GM12878 (cell line): ENCODE results near the gene KRTAP4-5. TPM values are rescaled to one million over a fixed set of nuclear protein-coding genes. Genes with fewer than 3 reads are reported as not detected.
"Not testable (repeated sequence)": the region's sequence is repeated elsewhere in the genome, so short reads cannot be mapped to it uniquely, and the experiment has no call there.

Source experiments
- ATAC-seq: fragments of 200-7000 bp; cut with Tn5 transposase; 3 replicates; pipeline ENCODE4 v1.9.1; 2020; ENCODE audit warnings: mild to moderate bottlenecking, moderate library complexity
- BruUV-seq: library from RNA; stranded (reverse); fragments of 400-500 nt; replicated peaks from 2 replicates; lab custom pipeline; 2021; lab: Mats Ljungman, UMichigan
- CTCF ChIA-PET: fragments of 300-600 bp; sonication (Branson Sonifier 250); formaldehyde crosslinking; extraction: SDS; loops from one replicate; lab custom pipeline; 2021; ENCODE audit warnings: inconsistent platforms; lab: Yijun Ruan, JAX
- POLR2A ChIA-PET: fragments of 350-600 bp; formaldehyde crosslinking; extraction: SDS; loops from one replicate; lab custom pipeline; 2021; ENCODE audit warnings: inconsistent platforms; lab: Charles Lee
- RAD21 ChIA-PET: fragments of 300-600 bp; sonication (Branson Sonifier 250); formaldehyde crosslinking; loops from one replicate; lab custom pipeline; 2023; ENCODE audit warnings: antibody characterized with exemption; ENCODE audit not compliant: unreplicated experiment; lab: Charles Lee
- SMC1A ChIA-PET: fragments of 300-600 bp; sonication (Branson Sonifier 250); formaldehyde crosslinking; loops from one replicate; lab custom pipeline; 2023; ENCODE audit not compliant: unreplicated experiment, uncharacterized antibody; lab: Charles Lee
- DNase-seq: peaks from one replicate; pipeline ENCODE4 v3.0.0-alpha.2; 2011; ENCODE audit warnings: low read depth, low spot score
- FAIRE-seq: peaks from 3 replicates; lab custom pipeline; 2011; peaks lifted over from hg19 to GRCh38; lab: Jason Lieb, UNC
- H2AFZ ChIP-seq: 2 replicates; pipeline ENCODE4 v1.6.0; 2011; ENCODE audit warnings: low read depth, low read length, control low read depth; ENCODE audit not compliant: control insufficient read depth
- H3K27ac ChIP-seq: 2 replicates; pipeline ENCODE4 v1.5.1; 2011; ENCODE audit warnings: control low read depth; ENCODE audit not compliant: control insufficient read depth, insufficient read depth
- H3K27me3 ChIP-seq, 2 experiments: replicated peaks in 1 of 2; 2 replicates each; pipeline versions ENCODE4 v1.6.0 to v1.6.1; 2011; ENCODE audit warnings: low read length in 1 of 2; ENCODE audit not compliant: control insufficient read depth in 2 of 2, insufficient read depth in 2 of 2
- H3K36me3 ChIP-seq, 2 experiments: 2 replicates each; pipeline ENCODE4 v1.5.1; 2011; ENCODE audit warnings: low read length in 1 of 2; ENCODE audit not compliant: control insufficient read depth in 2 of 2, insufficient read depth in 2 of 2
- H3K4me1 ChIP-seq: 2 replicates; pipeline ENCODE4 v1.6.1; 2011; ENCODE audit warnings: mild to moderate bottlenecking, low read length, moderate library complexity, mixed read lengths; ENCODE audit not compliant: control insufficient read depth, insufficient read depth
- H3K4me2 ChIP-seq: 2 replicates; pipeline ENCODE4 v1.6.0; 2011; ENCODE audit warnings: control low read depth; ENCODE audit not compliant: control insufficient read depth, insufficient read depth
- H3K4me3 ChIP-seq: fragments of 200-600 bp; sonication (generic); 2 replicates; pipeline ENCODE4 v1.5.1; 2016
- H3K79me2 ChIP-seq: 2 replicates; pipeline ENCODE4 v1.6.0; 2011; ENCODE audit warnings: low read length; ENCODE audit not compliant: control insufficient read depth, insufficient read depth
- H3K9ac ChIP-seq: 2 replicates; pipeline ENCODE4 v1.8.0; 2011; ENCODE audit warnings: low read length, control low read depth, mixed read lengths; ENCODE audit not compliant: control insufficient read depth, insufficient read depth
- H3K9me3 ChIP-seq: replicated peaks from 3 replicates; pipeline ENCODE4 v1.5.1; 2011; ENCODE audit warnings: mild to moderate bottlenecking, low read length; ENCODE audit not compliant: control insufficient read depth, insufficient read depth
- H4K20me1 ChIP-seq: 2 replicates; pipeline ENCODE4 v1.6.0; 2011; ENCODE audit not compliant: control insufficient read depth, insufficient read depth
- ESRRA ChIP-seq: IDR thresholded peaks from 2 replicates; pipeline ENCODE4 v1.6.1; 2012; ENCODE audit warnings: mild to moderate bottlenecking, low read length, improper control_type of control experiment
- SUZ12 ChIP-seq: fragments of 200-600 bp; sonication (generic); IDR thresholded peaks from one replicate; pipeline ENCODE4 v1.6.1; 2018; ENCODE audit warnings: antibody characterized with exemption, mild to moderate bottlenecking; ENCODE audit not compliant: unreplicated experiment
- WGBS: methylation state at CpG from one replicate; pipeline ENCODE4 v1.1.6; 2016; ENCODE audit warnings: low lambda C conversion rate; ENCODE audit not compliant: insufficient replicate concordance, insufficient coverage; ENCODE audit errors: missing lambda C conversion rate; 5-methylcytosine and 5-hydroxymethylcytosine counted together
- in situ Hi-C: fragments of 300-500 bp; cut with MboI; formaldehyde crosslinking; loops from 9 replicates; pipeline ENCODE4 v1.14.3; 2018; ENCODE audit warnings: mixed read lengths
- intact Hi-C: fragments of 100-400 bp; cut with micrococcal nuclease; formaldehyde crosslinking; loops from one replicate; pipeline ENCODE4 v1.14.2; 2022; ENCODE audit not compliant: unreplicated experiment
- polyA plus RNA-seq, 11 experiments: library from polyadenylated mRNA; depleted of rRNA in 4 of 11; unstranded in 6 of 11; stranded (reverse) in 5 of 11; fragments of >200 nt; fragmentation: Nextera tagmentation in 4 of 11; fragmentation: Illumina TruSeq in 1 of 11; extraction: Ambion mirVana in 4 of 11; extraction: Trizol in 1 of 11; gene quantifications; 1 replicate in 1 of 11; 2 replicates in 10 of 11; pipeline versions ENCODE4 v1.2.1 to v1.2.3, GENCODE V29; 2011 to 2016; ENCODE audit warnings: inconsistent platforms in 2 of 11, missing spikeins in 2 of 11, low read depth in 1 of 11
- total RNA-seq, 4 experiments: library from RNA; depleted of rRNA in 3 of 4; stranded (reverse); fragments of >200 nt in 3 of 4; fragmentation: Illumina TruSeq in 1 of 4; extraction: Trizol in 1 of 4; gene quantifications; 2 replicates each; pipeline versions ENCODE4 v1.2.1 to v1.2.3, GENCODE V29; 2013 to 2021
- TF ChIP-seq, protein P1 (sequence below): fragments of 450-650 bp; formaldehyde crosslinking; IDR thresholded peaks from 2 replicates; pipeline ENCODE4 v1.4.0; 2020; ENCODE audit warnings: mild to moderate bottlenecking, moderate library complexity
- TF ChIP-seq, protein P2 (sequence below): fragments of 450-650 bp; IDR thresholded peaks from 2 replicates; pipeline ENCODE4 v1.6.1; 2017; ENCODE audit warnings: mild to moderate bottlenecking, low read depth, inconsistent platforms; ENCODE audit not compliant: poor library complexity, severe bottlenecking
- TF ChIP-seq, protein P3 (sequence below): fragments of 450-650 bp; IDR thresholded peaks from 2 replicates; pipeline ENCODE4 v1.6.1; 2017; ENCODE audit warnings: mild to moderate bottlenecking, moderate library complexity

The KRTAP4-5 gene
- total and polyA plus RNA-seq, 10 of the 15 experiments (the other 5 are each of a cell fraction or from before 2014, with no cell fraction given) = not detected

DNA sequence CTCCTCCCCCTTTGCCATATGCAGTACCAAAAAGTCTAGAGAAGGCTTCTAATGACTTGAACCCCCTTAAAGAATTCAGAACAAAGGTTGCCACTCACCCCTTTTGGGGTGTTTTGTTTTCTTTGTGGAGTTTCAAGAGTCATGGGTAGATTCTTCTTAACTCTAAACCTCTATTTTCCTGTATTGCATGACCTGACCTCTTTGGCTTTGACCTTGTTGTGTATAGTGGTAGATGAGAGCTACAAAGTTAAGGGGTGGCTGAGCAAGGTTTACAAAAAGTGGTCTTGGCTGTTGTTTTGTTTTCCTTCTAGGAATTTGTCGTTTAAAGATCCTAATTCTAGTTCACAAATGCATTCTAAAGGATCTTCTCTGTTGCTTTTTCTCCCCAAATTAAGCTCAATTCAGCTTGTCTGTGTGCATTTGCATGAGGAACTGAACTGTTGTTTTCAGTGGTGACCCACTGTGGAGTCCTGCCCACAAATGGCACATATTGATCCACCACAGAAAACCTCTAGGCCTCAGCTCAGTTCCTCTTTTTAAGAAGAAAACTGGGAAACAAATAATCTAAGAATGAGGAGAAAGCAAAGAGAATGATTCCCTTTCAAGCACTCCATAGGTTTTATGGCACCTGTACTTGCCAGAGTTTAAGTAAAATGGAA, 40.8 kb downstream of the KRTAP4-5 start:
- SMC1A ChIA-PET, H3K4me3 ChIP-seq, ATAC-seq, H2AFZ ChIP-seq, H3K79me2 ChIP-seq, H3K27me3 ChIP-seq, H3K9ac ChIP-seq, H4K20me1 ChIP-seq, in situ Hi-C loops, POLR2A ChIA-PET, FAIRE-seq, H3K4me1 ChIP-seq, intact Hi-C loops, CTCF ChIA-PET, H3K36me3 ChIP-seq, RAD21 ChIA-PET, DNase-seq, BruUV-seq, H3K27ac ChIP-seq, H3K9me3 ChIP-seq: not testable (repeated sequence)
- 0 out of 2 replicates have a peak overlapping the region, but pooled peaks have one; percentile 7 for H3K4me2 ChIP-seq
- WGBS = 0% methylated on average over 1 of the region's 1 CpG

DNA sequence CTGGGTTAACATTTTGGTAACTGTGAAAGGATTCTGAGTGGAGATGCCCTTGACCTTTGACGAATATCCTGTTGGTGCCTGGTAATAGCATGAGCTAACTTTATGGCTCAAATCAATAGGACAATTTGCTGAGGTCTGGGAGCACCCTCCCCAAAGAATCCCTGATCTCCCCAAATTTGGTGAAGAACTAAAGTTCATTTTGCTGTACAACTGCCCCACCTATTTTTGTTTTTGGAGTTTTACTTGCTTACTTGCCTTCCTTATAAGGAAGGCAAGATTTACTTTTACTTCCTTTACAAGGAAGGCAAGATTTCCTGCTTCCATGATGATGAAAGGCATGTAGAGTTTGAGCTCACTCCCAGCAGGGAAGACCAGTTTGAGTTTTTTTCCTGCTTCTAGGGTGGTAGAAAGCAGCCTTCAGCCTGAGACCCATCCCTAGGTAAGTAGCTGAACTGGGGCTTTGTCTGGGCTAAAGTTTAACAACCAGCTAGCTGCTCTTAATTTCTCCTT, 41.6 kb downstream of the KRTAP4-5 start:
- Histone ChIP-seq H2AFZ (no peak overlapping the region), H3K4me1 (no peaks in the 10 kb centered on the region), H4K20me1 (no peaks in the 10 kb centered on the region), H3K9ac (no peak overlapping the region), H3K4me2 (no peak overlapping the region), H3K27me3 (no peaks in the 10 kb centered on the region), H3K79me2 (no peaks in the 10 kb centered on the region), H3K27ac (no peak overlapping the region), H3K4me3 (no peak overlapping the region), H3K9me3 (no peaks in the 10 kb centered on the region), H3K36me3 (no peaks in the 10 kb centered on the region)
- ATAC-seq (no peak), FAIRE-seq (no peak), DNase-seq (no peak)
- WGBS = 0% methylated on average over 1 of the region's 1 CpG
- BruUV-seq = no TSS peak
- ChIA-PET POLR2A (no interaction called here), SMC1A (no interaction called here), RAD21 (no interaction called here), CTCF (no interaction called here)
- intact Hi-C loops (no loop called here), in situ Hi-C loops (no loop called here)
- TF ChIP-seq ESRRA = no peak
- TF ChIP-seq, protein P1, sequence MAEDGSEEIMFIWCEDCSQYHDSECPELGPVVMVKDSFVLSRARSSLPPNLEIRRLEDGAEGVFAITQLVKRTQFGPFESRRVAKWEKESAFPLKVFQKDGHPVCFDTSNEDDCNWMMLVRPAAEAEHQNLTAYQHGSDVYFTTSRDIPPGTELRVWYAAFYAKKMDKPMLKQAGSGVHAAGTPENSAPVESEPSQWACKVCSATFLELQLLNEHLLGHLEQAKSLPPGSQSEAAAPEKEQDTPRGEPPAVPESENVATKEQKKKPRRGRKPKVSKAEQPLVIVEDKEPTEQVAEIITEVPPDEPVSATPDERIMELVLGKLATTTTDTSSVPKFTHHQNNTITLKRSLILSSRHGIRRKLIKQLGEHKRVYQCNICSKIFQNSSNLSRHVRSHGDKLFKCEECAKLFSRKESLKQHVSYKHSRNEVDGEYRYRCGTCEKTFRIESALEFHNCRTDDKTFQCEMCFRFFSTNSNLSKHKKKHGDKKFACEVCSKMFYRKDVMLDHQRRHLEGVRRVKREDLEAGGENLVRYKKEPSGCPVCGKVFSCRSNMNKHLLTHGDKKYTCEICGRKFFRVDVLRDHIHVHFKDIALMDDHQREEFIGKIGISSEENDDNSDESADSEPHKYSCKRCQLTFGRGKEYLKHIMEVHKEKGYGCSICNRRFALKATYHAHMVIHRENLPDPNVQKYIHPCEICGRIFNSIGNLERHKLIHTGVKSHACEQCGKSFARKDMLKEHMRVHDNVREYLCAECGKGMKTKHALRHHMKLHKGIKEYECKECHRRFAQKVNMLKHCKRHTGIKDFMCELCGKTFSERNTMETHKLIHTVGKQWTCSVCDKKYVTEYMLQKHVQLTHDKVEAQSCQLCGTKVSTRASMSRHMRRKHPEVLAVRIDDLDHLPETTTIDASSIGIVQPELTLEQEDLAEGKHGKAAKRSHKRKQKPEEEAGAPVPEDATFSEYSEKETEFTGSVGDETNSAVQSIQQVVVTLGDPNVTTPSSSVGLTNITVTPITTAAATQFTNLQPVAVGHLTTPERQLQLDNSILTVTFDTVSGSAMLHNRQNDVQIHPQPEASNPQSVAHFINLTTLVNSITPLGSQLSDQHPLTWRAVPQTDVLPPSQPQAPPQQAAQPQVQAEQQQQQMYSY (CRISPR knock-in tag) = no peak
- TF ChIP-seq, protein P2, sequence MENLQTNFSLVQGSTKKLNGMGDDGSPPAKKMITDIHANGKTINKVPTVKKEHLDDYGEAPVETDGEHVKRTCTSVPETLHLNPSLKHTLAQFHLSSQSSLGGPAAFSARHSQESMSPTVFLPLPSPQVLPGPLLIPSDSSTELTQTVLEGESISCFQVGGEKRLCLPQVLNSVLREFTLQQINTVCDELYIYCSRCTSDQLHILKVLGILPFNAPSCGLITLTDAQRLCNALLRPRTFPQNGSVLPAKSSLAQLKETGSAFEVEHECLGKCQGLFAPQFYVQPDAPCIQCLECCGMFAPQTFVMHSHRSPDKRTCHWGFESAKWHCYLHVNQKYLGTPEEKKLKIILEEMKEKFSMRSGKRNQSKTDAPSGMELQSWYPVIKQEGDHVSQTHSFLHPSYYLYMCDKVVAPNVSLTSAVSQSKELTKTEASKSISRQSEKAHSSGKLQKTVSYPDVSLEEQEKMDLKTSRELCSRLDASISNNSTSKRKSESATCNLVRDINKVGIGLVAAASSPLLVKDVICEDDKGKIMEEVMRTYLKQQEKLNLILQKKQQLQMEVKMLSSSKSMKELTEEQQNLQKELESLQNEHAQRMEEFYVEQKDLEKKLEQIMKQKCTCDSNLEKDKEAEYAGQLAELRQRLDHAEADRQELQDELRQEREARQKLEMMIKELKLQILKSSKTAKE = no peak
- no peak for TF ChIP-seq SUZ12
- TF ChIP-seq, protein P3, sequence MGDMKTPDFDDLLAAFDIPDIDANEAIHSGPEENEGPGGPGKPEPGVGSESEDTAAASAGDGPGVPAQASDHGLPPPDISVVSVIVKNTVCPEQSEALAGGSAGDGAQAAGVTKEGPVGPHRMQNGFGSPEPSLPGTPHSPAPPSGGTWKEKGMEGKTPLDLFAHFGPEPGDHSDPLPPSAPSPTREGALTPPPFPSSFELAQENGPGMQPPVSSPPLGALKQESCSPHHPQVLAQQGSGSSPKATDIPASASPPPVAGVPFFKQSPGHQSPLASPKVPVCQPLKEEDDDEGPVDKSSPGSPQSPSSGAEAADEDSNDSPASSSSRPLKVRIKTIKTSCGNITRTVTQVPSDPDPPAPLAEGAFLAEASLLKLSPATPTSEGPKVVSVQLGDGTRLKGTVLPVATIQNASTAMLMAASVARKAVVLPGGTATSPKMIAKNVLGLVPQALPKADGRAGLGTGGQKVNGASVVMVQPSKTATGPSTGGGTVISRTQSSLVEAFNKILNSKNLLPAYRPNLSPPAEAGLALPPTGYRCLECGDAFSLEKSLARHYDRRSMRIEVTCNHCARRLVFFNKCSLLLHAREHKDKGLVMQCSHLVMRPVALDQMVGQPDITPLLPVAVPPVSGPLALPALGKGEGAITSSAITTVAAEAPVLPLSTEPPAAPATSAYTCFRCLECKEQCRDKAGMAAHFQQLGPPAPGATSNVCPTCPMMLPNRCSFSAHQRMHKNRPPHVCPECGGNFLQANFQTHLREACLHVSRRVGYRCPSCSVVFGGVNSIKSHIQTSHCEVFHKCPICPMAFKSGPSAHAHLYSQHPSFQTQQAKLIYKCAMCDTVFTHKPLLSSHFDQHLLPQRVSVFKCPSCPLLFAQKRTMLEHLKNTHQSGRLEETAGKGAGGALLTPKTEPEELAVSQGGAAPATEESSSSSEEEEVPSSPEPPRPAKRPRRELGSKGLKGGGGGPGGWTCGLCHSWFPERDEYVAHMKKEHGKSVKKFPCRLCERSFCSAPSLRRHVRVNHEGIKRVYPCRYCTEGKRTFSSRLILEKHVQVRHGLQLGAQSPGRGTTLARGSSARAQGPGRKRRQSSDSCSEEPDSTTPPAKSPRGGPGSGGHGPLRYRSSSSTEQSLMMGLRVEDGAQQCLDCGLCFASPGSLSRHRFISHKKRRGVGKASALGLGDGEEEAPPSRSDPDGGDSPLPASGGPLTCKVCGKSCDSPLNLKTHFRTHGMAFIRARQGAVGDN = no peak
